CD4-positive, alpha-beta T cell treated with Interleukin-21 for 1 hour (primary cell): Measurements from ENCODE around the gene NBAS.
"Not testable (repeated sequence)": the region's sequence is repeated elsewhere in the genome, so short reads cannot be mapped to it uniquely, and the experiment has no call there.

Experiments
- DNase-seq: peaks from one replicate; pipeline ENCODE4 v3.0.0-alpha.2; 2020

NBAS gene

DNA sequence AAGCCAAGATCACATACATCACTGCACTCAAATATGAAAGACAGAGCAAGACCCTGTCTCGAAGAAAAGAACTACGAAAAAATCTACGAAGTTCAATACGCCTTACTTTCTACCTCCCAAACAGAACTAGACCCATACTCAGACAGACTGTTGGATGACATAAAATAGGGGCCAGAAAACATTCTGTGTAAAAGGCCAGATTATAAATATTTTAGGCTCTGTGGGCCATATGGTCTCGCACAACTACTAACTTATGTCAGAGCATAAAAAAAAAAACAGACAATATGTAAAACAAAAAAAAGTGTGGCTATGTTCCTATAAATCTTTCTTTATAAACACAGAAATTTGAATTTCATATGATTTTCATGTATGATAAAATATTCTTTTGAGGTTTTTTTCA lies 40.8 kb downstream of the NBAS start:
- DNase-seq = no peak

DNA sequence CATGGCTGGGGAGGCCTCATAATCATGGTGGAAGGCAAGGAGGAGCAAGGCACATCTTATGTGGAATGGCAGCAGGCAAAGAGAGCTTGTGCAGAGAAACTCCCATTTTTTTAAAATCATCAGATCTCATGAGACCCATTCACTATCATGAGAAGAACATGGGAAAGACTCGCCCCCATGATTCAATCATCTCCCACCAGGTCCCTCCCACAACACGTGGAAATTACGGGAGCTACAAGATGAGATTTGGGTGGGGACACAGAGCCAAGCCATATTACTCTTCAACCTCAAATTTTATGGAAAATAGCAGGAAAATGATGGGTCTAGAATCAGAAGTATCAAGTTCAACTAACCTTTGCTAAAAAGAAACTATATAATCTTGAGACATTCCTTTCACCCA lies 42.4 kb downstream of the NBAS start:
- DNase-seq = not testable (repeated sequence)

DNA sequence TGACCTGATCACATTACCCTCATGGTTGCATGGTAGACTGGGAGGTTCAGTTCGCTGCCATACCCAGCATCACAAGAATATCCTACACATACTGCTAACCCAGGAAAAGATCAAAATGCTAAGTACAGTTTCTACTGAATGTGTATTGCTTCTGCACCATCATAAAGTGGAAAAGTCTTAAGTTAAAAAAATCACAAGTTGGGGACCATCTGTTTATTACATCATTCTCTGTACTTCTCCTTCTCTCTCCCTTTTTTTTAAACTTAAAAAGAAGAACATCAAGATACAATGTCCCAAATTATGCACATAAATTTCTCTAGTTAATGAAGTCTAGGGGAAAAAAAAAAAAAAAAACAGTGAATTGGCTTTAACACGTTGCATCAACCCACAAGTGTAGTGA lies 43.3 kb downstream of the NBAS start:
- DNase-seq = no peak

DNA sequence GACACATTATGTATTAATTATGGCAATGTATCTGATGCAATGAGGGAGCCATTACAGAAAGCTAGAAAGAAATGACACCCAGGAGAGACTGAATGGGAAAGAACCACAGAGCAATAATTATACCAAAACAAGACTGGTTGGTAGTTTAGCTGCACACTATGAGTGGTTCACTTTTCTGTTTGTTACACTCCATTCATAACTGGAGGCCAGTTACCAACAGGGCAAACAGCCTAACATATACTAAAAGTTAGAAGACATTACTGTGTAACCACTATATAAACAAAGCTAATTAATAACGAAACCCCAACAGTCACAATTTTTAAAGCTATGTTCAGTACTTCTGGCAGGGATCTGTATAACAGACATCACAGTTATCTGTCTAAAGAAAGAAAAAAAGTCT lies 49.4 kb downstream of the NBAS start:
- DNase-seq = no peak

DNA sequence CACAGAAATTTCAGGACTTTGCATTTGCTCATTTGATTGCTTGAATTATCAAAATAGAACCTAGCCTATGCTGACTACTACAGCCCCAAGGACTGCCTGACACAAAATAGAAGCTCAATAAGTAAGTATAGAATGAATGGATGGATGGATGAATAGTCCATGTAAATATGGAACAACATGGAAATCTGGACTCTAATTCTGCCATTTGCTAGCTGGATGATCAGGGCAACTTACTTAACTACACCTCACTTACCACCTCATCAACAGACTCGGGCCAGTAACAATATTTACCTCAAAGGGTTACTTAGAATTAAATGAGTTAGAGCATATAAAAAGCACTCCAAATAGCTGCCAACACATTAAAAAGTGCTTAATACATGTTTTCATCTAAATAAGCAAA lies 50.6 kb downstream of the NBAS start:
- no peak for DNase-seq

DNA sequence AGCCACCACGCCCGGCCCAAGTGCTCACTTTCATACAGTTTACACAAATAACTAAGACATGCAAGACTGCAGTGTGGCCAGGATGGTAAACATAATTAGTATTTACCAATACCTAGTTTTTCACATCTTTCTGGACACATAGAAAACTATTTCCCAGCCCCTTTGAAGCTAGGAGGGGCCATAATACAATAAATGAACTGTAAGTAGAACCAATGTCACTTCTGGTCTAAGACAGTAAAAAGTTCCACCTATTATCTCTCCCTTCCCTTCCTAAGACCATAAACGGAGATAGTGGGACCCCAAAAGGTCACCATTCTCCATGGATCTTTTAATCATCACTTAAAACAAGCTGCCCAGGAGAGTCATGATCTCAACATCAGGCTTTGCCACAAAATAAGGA lies 51.0 kb downstream of the NBAS start:
- no peak for DNase-seq

DNA sequence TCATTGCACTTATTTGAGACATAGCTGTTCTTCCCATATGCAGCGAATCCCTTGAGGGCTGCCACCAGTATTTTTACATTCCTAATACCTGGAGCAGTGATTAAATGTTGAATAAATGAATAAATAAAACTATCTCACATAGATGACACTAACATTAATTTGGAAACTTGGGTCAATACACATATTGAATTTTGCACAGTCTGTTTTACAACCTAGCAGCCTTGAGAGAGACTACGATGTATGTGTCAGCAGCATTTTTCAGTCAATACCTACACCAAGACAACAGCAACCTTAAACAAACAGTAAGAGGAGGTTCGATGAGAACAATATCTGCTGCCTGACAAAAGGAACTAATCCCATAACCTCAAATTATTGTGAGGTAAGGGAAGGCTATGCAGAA lies 53.4 kb downstream of the NBAS start:
- DNase-seq = no peak

DNA sequence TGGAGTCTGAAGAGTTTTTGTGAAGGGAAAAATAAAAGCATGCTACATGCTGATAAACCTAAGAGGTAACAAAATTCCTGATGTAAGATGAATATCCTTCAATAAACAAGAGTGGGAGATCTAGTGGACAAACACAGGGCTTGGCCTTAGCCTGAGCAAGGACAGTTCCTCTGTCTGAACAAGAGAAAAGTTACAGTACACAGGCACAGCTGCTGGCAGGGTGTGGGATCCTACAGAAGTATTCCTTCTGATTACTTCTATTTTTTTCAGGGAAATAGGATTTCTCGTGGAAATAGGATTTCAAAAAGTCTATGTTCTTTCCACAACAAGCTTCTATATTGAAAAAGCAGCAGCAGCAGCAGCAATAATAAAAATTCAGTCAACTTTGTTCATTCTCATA lies 54.1 kb downstream of the NBAS start:
- no peak for DNase-seq

DNA sequence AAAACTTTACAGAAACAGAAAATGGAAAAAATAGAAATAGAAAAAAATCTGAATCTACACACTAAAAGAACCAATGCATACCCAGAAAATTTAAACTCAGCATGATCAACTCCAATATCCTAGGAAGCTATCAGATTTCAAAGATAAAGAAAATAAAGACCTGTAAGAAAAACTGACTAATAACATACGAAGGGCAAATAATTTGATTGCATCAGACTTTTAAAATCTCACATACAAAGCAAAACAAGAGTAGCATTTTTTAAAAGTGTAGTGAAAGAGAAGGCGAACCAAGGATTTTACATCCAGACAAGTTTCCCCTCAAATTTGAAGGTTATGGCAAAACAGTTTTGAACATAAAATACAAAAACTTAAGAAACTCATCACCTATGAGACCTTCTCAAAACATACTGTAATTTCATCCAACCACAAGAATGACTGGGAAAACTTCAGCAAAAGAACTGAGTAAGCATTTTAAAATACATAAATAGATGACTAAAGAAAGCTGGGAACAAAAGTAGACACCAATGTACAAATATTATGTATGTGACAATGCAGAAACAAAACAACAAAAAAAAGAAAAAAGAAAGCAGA lies 54.8 kb downstream of the NBAS start:
- no peak for DNase-seq

DNA sequence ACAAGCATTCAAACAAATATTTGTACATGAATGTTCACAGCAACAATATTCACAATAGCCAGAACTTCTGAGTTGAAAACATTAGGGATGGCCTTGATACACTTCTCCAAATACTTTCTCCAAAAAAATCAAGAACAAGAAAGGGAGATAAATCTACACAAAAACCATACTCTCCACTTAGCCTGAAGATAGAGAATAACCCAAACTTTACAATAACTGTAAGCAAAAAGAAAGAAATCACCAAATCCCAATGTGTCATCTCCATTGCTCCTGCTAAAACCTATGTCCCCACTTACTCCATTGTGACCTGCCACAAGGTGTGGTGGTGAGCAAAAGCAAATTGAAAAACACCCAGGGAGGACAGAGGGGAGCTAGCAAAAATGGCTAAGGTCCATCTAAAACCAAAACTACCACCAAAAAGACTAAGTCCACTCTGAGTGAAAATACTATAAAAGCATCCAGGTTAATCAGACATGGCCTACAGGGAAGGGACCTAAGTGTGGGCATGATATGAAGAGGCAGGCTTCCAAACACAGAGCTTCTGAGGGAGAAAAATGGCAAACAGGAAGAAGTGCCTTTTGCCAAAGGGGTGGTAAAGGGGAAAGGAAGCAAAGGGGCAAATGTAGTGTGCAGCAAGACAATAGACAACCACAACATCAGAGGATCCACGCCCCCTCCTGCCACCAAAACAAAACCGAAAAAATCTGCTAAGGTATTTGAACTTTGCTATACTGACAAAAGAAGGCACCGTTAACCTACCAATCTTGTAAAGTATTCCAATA lies 56.1 kb downstream of the NBAS start:
- DNase-seq = no peak

DNA sequence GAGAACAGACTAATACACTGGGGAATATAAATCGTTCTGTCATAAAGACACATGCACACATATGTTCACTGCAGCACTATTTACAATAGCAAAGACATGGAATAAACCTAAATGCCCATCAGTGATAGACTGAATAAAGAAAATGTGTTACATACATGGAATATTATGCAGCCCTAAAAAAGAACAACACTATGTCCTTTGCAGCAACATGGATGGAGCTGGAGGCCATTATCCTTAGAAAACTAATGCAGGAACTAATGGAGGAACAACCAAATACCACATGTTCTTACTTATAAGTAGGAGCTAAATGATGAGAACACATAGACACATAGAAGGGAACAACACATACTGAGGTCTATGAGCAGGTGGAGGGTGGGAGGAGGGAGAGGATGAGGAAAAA lies 61.9 kb downstream of the NBAS start:
- DNase-seq = not testable (repeated sequence)

DNA sequence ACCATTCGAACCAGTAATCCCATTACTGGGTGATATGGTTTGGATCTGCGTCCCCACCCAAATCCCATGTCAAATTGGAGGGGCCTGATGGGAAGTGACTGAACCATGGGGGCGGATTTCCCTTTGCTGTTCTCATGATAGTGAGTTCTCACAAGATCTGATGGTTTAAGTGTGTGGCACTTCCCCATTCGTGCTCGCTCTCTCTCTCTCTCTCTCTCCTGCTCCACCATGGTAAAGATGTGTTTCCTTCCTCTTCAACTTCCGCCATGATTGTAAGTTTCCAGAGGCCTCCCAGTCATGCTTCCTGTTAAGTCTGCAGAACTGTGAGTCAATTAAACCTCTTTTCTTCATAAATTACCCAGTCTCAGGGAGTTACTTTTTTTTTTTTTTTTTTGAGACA lies 62.6 kb downstream of the NBAS start:
- DNase-seq = no peak

DNA sequence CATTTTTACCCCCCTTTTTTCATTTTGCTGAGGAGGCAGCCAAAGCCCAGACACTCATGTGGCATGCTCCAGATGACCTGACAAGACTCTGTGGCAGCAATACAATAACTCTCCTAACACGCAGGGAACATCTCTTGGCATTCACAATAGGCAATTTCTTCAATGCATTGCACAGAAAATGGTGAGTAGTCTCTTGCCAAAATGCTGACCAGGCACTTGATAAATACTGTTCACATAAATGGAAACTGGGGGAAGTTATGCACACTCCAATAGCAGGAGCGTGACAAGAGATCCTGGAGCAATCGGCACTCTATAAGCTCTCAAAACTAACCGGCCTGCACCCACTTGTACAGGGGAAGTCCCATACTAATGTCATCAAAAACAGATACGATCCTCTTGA lies 66.3 kb downstream of the NBAS start:
- DNase-seq = no peak

DNA sequence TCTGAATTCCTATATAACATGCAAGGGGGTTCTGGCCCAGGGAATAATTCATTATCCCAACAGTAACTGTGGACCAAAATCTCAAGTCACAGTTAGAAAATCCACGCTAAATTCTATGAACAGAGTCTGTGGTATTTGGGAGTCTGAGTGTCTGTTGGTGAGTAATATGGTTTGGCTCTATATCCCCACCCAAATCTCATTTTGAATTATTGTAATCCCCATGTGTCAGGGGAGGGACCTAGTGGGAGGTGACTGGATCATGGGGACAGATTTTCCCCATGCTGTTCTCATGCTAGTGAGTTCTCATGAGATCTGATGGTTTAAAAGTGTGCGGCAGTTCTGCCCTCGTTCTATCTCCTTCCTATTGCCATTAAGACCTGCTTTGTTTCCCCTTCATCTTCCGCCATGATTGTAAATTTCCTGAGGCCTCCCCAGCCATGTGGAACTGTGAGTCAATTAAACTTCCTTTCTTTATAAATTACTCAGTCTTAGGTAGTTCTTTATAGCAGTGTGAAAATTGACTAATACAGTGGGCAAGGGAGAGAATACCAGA lies 68.3 kb downstream of the NBAS start:
- no peak for DNase-seq

DNA sequence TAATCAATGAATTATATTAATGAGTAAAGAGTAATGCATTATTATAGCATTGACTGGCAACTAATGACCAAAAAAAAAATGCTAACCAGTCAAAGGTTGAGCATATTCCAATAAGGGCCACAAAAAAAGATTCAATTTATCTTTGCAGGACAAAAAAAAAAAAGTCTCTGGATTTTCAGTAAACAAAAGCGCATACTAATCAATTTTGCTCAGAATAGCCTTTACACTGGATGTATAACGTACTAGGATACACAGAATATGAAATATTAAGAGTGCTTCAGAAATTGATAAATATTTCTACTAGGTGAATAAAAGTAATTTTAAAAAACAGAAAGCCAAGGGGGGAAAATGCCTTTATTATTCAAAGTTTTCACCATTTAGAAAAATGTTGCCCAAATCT lies 74.4 kb downstream of the NBAS start:
- no peak for DNase-seq

DNA sequence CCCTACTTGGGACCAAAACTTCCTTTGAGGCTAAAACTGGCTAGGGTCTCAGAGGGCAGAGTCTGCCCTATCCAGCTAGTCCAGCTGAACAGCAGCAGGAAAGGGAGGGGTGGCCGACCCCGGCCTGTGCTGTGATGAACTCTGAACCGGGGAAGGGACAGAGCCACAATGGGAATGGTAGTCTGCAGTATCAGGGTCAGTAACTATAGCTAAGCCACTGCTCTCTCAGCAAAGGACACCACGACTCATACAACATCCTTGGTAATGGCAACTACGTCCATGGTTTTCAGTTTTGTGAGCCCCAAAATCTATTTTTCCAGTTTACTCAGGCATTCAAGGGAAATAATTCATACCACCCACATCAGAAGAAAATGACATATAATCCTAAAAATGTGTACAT lies 75.2 kb downstream of the NBAS start:
- no peak for DNase-seq

DNA sequence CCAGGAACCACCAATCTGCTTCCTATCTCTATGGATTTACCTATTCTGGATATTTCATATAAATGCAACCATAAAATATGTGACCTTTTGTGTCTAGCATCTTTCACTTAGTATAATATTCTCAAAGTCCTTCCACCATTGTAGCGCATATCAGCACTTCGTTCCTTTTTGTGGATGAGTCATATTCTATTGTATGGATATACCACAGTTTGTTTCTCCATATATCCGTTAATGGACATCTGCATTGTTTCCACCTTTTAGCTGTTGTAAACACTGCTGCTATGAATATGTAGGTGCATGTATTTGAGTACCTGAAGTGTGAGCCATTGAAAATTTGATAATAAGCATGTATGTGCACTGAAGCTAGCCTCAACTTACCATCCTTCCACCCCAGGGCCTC lies 80.1 kb downstream of the NBAS start:
- DNase-seq = no peak

DNA sequence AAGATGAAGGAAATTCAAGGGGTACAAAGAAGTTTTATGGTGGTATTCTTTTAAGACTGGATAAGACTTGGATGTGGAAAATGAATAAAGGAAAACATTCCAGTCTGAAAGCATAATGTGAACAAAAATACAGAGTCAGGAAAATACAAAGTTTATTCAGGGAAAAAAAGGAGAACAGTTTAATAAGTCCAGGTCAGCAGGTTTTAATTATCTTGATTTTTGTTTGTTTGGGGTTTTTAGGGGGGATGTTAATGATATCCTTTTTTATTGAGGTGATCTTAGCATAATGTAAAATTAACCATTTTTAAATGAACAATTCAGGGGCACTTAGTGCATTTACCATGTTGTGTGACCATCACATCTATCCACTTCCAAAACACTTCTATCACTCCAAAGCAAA lies 80.6 kb downstream of the NBAS start:
- DNase-seq = no peak

DNA sequence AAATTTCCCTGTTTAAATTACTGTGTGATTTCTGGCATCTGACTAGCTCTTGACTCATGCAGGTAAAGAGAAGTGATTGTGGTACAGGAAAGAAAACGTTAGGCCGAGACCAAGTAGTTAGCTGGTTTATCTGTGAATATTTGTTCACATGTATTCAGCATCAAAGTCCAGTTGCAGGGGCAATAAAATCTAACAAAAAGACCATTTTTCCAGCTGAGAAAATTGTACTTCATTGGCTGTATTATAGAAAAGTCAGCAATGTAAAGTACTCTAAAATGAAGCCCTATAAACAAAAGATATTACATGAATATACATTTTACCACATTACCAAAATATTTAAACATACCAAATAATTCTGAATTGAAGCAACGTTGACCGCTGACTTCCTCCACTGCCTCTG lies 88.3 kb downstream of the NBAS start:
- no peak for DNase-seq

DNA sequence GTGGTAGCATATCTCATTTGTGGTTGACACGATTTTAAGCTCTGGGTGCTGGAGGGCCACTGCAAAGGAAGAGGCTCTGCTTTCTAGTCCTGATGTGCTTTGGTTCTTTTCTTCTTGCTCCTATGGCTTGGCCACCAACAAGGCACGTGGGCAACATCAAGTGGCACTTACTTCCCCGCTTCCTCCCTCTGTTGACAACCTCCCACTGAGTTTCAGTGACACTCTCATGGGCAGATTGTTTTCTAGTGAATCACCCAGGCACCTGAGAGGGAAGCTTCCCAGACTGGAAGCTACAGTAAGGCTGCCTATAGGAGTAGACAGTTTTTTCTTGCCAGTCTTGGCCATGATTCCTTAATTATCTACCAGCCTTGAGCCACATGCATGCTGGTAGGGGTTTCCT lies 89.0 kb downstream of the NBAS start:
- no peak for DNase-seq

DNA sequence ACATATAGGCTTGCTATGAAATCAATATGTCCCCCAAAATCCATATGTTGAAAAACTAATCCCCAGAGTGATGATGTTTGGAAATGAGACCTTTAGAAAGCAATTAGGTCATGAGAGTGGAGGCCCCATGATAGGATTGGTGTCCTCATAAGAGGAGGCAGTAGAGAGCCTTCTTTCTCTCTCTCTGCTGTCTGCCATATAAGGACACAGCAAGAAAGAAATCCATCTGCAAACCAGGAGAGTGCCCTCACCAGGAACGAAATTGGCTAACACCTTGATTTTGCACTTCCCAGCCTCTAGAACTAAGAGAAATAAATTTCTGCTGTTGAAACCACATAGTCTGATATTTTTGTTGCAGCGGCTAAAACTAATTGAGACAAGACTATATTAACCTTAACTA lies 89.5 kb downstream of the NBAS start:
- no peak for DNase-seq

DNA sequence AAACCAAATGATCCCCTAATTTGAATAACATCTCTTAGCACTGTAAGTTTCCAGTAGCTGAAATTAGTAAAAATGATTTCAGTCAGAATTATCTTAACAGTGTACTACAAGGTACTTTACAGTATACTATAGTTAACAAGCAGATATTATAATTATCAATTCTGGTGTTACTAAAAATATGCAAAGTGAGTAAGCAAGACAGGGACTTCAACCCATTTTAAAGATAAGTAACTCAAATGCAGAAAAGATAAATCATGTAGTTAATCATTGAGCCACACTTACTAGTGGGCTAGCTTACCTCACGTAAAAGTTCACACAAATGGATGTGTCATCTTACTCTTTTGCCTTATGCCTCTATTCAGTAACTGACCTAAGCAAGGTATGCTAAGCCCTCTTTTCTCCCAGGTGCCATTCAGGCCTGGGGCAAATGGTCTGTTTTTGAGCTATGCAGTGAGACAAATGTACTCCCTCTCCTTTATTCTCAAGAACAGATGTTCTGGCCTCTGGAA lies 101.0 kb downstream of the NBAS start:
- DNase-seq = no peak

DNA sequence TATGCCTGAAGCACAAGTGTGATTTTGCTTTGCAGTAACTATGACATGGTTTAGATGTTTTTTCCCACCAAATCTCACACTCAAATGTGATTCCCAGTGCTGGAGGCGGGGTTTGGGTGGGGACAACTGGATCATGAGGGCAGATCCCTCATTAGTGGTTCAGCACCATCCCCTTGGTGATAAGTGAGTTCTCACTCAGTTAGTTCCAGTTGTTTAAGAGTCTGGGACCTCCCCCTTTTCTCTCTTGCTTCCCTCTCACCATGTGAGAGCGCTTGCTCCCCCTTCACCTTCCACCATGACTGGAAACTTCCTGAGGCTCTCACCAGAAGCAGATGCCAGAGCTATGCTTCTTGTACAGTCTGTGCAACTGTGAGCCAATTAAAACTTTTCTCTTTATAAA lies 102.9 kb downstream of the NBAS start:
- DNase-seq = no peak

DNA sequence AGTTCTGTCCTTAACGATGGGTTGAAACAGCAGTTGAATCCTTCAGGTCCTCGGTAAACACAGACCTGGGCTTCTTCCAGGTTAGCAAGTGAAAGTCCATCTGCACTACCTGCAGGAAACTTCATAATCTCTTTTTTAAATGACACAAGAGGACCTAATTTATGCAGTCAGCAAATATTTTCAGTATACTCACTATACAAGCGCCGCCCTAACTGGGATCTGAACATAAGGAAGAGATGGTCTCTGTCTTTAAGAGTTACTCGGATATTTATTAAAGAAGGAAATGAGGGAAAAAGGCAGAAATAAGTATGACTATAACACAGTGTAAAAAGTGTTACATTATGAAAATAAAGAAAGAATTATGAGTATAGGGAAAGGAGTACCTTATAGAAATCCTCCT lies 103.3 kb downstream of the NBAS start:
- no peak for DNase-seq

DNA sequence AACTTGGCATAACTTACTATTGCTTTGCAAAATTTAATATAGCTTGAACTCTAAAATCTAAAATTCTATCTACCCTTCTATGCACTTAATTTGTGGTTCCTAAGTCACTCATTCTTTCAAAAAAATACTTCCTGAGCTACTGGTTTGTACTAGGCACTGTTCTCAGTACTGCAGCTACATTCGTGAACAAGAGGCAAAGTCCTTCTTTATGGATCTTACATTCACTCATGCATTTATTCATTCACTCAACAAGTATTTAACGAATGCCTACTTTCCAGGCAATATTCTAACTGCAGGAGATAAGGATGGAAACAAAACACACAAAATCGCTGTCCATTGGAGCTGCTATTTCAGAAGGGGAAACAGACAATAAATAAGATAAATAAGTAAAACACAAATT lies 104.8 kb downstream of the NBAS start:
- no peak for DNase-seq
